Activated B cell treated with CpG ODN at 0.5 μM for 24 hours (primary cell): ENCODE data around the gene GTF2F1. TPM values are rescaled to one million over a fixed set of nuclear protein-coding genes. Genes with fewer than 3 reads are reported as not detected.
"Not testable (repeated sequence)": the region's sequence is repeated elsewhere in the genome, so short reads cannot be mapped to it uniquely, and the experiment has no call there.

Source experiments
- ATAC-seq: fragments of 200-7000 bp; cut with Tn5 transposase; one replicate; pipeline ENCODE4 v1.10.0; 2021; ENCODE audit warnings: low read depth, mild to moderate bottlenecking, moderate library complexity
- CTCF ChIA-PET: fragments of 350-600 bp; sonication (Branson Sonifier 250); formaldehyde crosslinking; loops from one replicate; lab custom pipeline; 2021; ENCODE audit warnings: antibody characterized with exemption; lab: Charles Lee
- POLR2A ChIA-PET: fragments of 350-600 bp; sonication (Branson Sonifier 250); formaldehyde crosslinking; loops from one replicate; lab custom pipeline; 2021; ENCODE audit warnings: antibody characterized with exemption; lab: Charles Lee
- DNase-seq: peaks from one replicate; pipeline ENCODE4 v3.0.0; 2022
- H3K27ac Mint-ChIP-seq: one replicate; pipeline ENCODE4 v1.8.0; 2020; ENCODE audit warnings: mixed read lengths
- H3K27me3 Mint-ChIP-seq: one replicate; pipeline ENCODE4 v1.8.0; 2021; ENCODE audit warnings: mixed read lengths
- H3K36me3 Mint-ChIP-seq: one replicate; pipeline ENCODE4 v1.8.0; 2021; ENCODE audit warnings: low read depth, mixed read lengths
- H3K4me1 Mint-ChIP-seq: one replicate; pipeline ENCODE4 v1.8.0; 2021; ENCODE audit warnings: mixed read lengths
- H3K4me3 Mint-ChIP-seq: one replicate; pipeline ENCODE4 v1.8.0; 2020; ENCODE audit warnings: mild to moderate bottlenecking, mixed read lengths
- H3K9me3 Mint-ChIP-seq: one replicate; pipeline ENCODE4 v1.8.0; 2020; ENCODE audit warnings: mixed read lengths
- CTCF ChIP-seq: fragments of 200-600 bp; IDR thresholded peaks from one replicate; pipeline ENCODE4 v1.8.0; 2022; ENCODE audit warnings: antibody characterized with exemption, mild to moderate bottlenecking
- intact Hi-C: fragments of 100-400 bp; cut with micrococcal nuclease; formaldehyde crosslinking; loops from one replicate; pipeline ENCODE4 v1.15.1; 2024
- total RNA-seq: library from RNA; stranded (reverse); gene quantifications from 2 replicates; pipeline ENCODE4 v1.2.3, GENCODE V29; 2022

The GTF2F1 gene
- total RNA-seq, 1 donor from 2014 or later: 67.6 TPM

GRCh38 chr19:6433663-6434062 lies 40.7 kb upstream of the GTF2F1 start, which contains the start of gene SLC25A41:
Gene SLC25A41 (minus strand): TSS chr19:6433763. CDS start chr19:6433693, 70 bp downstream.
- ATAC-seq (no peak), DNase-seq (no peak)
- no peaks in the 10 kb centered on the region for H3K36me3 Mint-ChIP-seq
- POLR2A ChIA-PET: interaction anchor here (0.6 to 1.8 kb wide), 2 partner anchors 9 to 16 kb away, joined by 3 to 11 read pairs; partner anchors contain the start of gene KHSRP
- CTCF ChIA-PET: no interaction called here
- no peak within 1 kb of the TSS for H3K27ac Mint-ChIP-seq
- no peak within 1 kb of the TSS for H3K4me3 Mint-ChIP-seq
- intact Hi-C loops: no loop called here
- TF ChIP-seq CTCF: no peak
- H3K9me3 Mint-ChIP-seq: no peaks in the 10 kb centered on the region
- no peaks in the 10 kb centered on the region for H3K4me1 Mint-ChIP-seq
- no peaks in the 10 kb centered on the region for H3K27me3 Mint-ChIP-seq

- ChIA-PET CTCF (no interaction called here), POLR2A (no interaction called here)
- no peaks in the 10 kb centered on the region for H3K36me3 Mint-ChIP-seq
- H3K4me1 Mint-ChIP-seq: no peaks in the 10 kb centered on the region
- no peaks in the 10 kb centered on the region for H3K27me3 Mint-ChIP-seq
- no peaks in the 10 kb centered on the region for H3K9me3 Mint-ChIP-seq
- no peak for TF ChIP-seq CTCF
- no peak overlapping the region for H3K4me3 Mint-ChIP-seq
- ATAC-seq (no peak), DNase-seq (no peak)
- intact Hi-C loops: no loop called here
- no peak overlapping the region for H3K27ac Mint-ChIP-seq
These were observed 40.2 kb upstream of the GTF2F1 start for GRCh38 chr19:6433165-6433564.

- ChIA-PET CTCF (no interaction called here), POLR2A (interaction anchor here (0.7 kb wide), 1 partner anchor 88 kb away, joined by 3 read pairs; no protein-coding TSS in a partner anchor)
- DNase-seq (no peak), ATAC-seq (no peak)
- Mint-ChIP-seq H3K27ac (no peak overlapping the region), H3K9me3 (no peaks in the 10 kb centered on the region), H3K4me1 (no peaks in the 10 kb centered on the region), H3K36me3 (no peaks in the 10 kb centered on the region), H3K4me3 (no peak overlapping the region), H3K27me3 (no peaks in the 10 kb centered on the region)
- intact Hi-C loops: no loop called here
- no peak for TF ChIP-seq CTCF
These were observed 38.9 kb upstream of the GTF2F1 start for GRCh38 chr19:6431891-6432290.

GRCh38 chr19:6429419-6430221 lies 36.7 kb upstream of the GTF2F1 start:
- CTCF ChIA-PET: no interaction called here
- Mint-ChIP-seq H3K36me3 (no peaks in the 10 kb centered on the region), H3K4me1 (peaks cover 7% of the 10 kb centered on the region), H3K4me3 (no peak overlapping the region), H3K27me3 (no peaks in the 10 kb centered on the region), H3K27ac (no peak overlapping the region), H3K9me3 (no peaks in the 10 kb centered on the region)
- no peak for TF ChIP-seq CTCF
- intact Hi-C loops: loop anchor here (10.0 kb wide), 2 partner anchors 145 to 705 kb away; partner anchors contain the start of genes CATSPERD and LONP1
- DNase-seq (no peak), ATAC-seq (no peak)
- POLR2A ChIA-PET: interaction anchor here (0.7 kb wide), 1 partner anchor 92 kb away, joined by 3 read pairs; no protein-coding TSS in a partner anchor

- H3K4me1 Mint-ChIP-seq, H3K4me3 Mint-ChIP-seq, H3K27me3 Mint-ChIP-seq, POLR2A ChIA-PET, H3K9me3 Mint-ChIP-seq, ATAC-seq, CTCF ChIA-PET, H3K27ac Mint-ChIP-seq, H3K36me3 Mint-ChIP-seq, DNase-seq: not testable (repeated sequence)
- intact Hi-C loops: loop anchor here (10.0 kb wide), 2 partner anchors 146 to 704 kb away; partner anchors contain the start of genes CATSPERD and LONP1
These were observed 35.9 kb upstream of the GTF2F1 start for GRCh38 chr19:6428692-6429418.
